Measurements from ENCODE around the gene RPS6KA5.

The RPS6KA5 gene

DNA sequence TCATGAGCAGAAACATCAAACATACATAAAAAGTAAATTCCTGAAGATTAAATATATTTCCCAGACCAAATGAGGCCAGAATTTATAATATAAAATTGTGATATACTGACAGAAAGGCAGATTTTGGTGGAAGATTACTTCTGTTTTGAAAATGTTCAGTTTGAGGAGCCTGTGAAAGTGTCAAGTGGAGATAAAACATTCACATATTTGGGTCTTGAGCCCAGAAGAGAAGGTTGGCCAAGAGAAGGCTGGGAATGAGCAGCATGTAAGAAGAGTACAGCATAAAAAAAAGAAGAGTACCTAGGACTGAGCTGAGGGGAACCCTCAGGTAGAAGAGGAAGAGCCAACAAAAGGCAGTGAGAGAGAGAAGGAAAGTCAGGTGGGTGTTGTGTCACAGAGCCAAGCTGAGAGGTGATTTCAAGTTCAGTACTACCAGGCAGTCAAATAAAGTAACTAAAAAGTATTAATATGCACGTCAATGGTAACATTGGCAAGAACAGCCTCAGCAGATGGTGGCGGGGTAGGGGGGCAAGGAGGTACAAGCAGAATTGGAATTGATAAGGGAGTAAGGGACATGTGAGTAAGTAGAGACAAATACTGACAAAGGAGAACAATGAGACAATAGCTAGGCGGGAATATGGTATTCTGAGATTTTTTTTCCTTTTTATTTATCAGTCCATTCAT lies 123.5 kb downstream of the RPS6KA5 start:
- H3K27me3 Mint-ChIP-seq (ENCODE audit: low read depth), result peaks cover 4% of the 10 kb centered on the region
- peaks cover 36% of the 10 kb centered on the region for H3K9me3 Mint-ChIP-seq
- TF ChIP-seq, protein P1, sequence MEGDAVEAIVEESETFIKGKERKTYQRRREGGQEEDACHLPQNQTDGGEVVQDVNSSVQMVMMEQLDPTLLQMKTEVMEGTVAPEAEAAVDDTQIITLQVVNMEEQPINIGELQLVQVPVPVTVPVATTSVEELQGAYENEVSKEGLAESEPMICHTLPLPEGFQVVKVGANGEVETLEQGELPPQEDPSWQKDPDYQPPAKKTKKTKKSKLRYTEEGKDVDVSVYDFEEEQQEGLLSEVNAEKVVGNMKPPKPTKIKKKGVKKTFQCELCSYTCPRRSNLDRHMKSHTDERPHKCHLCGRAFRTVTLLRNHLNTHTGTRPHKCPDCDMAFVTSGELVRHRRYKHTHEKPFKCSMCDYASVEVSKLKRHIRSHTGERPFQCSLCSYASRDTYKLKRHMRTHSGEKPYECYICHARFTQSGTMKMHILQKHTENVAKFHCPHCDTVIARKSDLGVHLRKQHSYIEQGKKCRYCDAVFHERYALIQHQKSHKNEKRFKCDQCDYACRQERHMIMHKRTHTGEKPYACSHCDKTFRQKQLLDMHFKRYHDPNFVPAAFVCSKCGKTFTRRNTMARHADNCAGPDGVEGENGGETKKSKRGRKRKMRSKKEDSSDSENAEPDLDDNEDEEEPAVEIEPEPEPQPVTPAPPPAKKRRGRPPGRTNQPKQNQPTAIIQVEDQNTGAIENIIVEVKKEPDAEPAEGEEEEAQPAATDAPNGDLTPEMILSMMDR (IDR thresholded peaks at IDR 0.05; ENCODE audit: unreplicated experiment in 3 of 3), result no peak
- H3K4me1 Mint-ChIP-seq, result no peaks in the 10 kb centered on the region
- H3K36me3 Mint-ChIP-seq (ENCODE audit: low read depth), result peaks cover 47% of the 10 kb centered on the region
- H3K27ac Mint-ChIP-seq, result no peak overlapping the region
- H3K4me3 Mint-ChIP-seq, result no peak overlapping the region

DNA sequence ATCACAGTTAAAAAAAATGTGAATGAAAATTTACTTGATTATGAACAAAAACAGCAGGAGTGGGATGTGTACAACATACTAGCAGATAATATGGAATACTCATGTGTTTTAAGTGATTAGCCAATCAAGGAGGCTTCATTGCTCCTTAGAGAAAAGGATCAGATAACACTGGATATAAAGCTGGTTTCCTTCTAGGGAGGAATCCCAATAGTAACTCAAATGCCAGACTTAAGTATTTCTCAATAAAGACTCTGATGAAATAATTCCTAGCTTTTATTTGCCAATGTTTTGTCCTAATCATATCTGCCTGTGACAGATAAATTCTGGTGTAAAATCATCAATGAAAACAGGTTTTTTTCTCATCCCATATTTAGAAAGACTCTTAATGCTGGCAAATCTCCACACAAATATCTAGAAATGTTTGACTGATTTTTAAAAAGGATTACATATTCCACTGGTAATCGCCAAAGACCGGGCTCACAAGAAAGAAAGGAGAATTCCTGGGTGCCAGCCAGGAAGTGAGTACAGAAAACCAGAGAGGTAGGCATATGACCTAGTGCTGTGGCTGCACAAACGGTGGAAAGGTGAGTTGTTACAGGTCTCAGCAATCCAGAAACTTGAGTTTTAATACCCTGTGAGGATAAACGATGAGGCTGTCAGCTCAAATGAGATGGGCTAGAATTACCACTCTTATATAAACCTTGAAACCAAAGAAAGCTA lies 135.7 kb downstream of the RPS6KA5 start:
- Mint-ChIP-seq H3K9me3 (no peaks in the 10 kb centered on the region), H3K4me3 (no peak overlapping the region), H3K27ac (no peak overlapping the region), H3K4me1 (no peaks in the 10 kb centered on the region), H3K36me3 (ENCODE audit: low read depth) (no peaks in the 10 kb centered on the region), H3K27me3 (ENCODE audit: low read depth) (no peaks in the 10 kb centered on the region)
- TF ChIP-seq, protein P1 (IDR thresholded peaks at IDR 0.05; ENCODE audit: unreplicated experiment in 3 of 3), result no peak

DNA sequence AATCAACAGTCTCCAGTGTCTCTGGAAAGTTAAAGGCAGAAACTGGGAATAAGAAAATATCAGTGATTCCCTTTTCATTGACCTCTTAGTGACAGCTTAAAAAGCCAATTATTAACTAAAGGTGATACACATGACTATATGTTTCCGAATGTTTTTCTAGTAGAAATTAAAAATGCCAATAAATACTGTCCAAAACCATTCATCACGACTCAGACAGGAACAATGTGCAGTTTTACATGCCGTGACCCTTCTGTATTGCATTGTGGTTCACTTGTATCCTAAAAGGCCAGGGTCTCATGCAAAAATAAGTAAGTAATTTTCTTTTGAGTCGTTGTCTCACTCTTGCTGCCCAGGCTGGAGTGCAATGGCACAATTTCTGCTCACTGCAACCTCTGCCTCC lies 138.3 kb downstream of the RPS6KA5 start:
- Mint-ChIP-seq H3K4me3 (no peak overlapping the region), H3K4me1 (no peaks in the 10 kb centered on the region), H3K36me3 (ENCODE audit: low read depth) (peaks cover 11% of the 10 kb centered on the region), H3K27me3 (ENCODE audit: low read depth) (no peaks in the 10 kb centered on the region), H3K27ac (no peak overlapping the region), H3K9me3 (no peaks in the 10 kb centered on the region)
- TF ChIP-seq, protein P1 (IDR thresholded peaks at IDR 0.05; ENCODE audit: unreplicated experiment in 3 of 3), result no peak

DNA sequence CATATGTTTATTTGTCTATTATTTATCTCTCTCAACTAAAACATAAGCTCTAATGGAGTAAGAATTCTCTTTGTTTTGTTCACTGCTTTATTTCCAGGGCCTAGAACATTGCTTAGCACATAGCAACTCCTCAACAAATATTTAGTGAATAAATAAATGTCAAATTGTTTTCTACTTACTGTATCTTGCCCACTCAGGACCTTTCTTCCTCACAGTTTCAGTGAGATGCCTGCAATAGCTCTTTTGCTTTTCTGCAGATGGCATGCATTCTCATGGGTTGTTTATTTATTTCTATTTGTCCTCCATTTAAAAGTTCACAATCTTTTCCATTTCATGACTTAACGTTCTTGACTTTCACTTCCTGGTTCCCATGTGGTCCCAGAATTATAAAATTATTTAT lies 149.3 kb downstream of the RPS6KA5 start:
- TF ChIP-seq, protein P1 (IDR thresholded peaks at IDR 0.05; ENCODE audit: unreplicated experiment in 3 of 3), result no peak
- Mint-ChIP-seq H3K9me3 (no peaks in the 10 kb centered on the region), H3K4me1 (no peaks in the 10 kb centered on the region), H3K27ac (no peak overlapping the region), H3K4me3 (no peak overlapping the region), H3K36me3 (ENCODE audit: low read depth) (no peaks in the 10 kb centered on the region), H3K27me3 (ENCODE audit: low read depth) (no peaks in the 10 kb centered on the region)

DNA sequence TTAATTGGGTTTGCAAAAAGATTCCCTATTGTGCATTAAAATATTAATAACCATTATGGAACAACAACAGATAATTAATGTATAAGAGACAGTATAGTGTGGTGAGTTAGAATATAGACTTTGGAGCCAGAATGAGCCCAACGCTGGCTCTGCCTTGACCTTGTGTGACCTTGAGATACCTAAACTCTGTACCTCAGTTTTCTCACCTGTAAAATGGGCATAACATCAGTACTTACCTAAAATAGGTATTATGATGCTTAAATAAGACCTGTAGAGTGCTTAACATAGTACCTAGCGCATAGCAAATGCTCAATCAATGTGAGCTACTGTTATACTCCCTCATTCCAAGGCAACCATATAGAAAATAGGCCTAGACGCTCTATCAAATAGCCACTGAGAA lies 153.3 kb downstream of the RPS6KA5 start:
- Mint-ChIP-seq H3K9me3 (no peaks in the 10 kb centered on the region), H3K4me1 (no peaks in the 10 kb centered on the region), H3K27ac (no peak overlapping the region), H3K36me3 (ENCODE audit: low read depth) (no peaks in the 10 kb centered on the region), H3K4me3 (no peak overlapping the region), H3K27me3 (ENCODE audit: low read depth) (no peaks in the 10 kb centered on the region)
- TF ChIP-seq, protein P1 (IDR thresholded peaks at IDR 0.05; ENCODE audit: unreplicated experiment in 3 of 3), result no peak

DNA sequence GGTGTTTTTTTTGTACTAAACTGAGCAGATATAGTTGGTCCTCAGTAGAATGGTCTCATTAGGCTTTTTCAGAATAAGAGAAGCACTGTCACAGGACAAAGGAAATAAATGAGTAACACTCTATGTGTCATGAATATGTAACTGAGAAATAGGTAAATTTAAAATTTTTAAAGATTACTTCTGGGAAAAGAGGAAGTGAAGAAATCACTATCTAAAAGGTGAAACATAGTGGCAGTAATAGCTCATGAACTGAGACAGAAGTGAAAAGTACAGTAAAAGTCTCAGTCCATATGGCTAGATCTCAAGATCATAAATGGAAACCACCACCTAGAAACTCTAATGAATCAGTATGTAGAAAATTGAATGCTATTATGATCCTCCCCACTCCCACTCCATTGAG lies 154.9 kb downstream of the RPS6KA5 start:
- Mint-ChIP-seq H3K9me3 (no peaks in the 10 kb centered on the region), H3K4me1 (no peaks in the 10 kb centered on the region), H3K4me3 (no peak overlapping the region), H3K27me3 (ENCODE audit: low read depth) (no peaks in the 10 kb centered on the region), H3K36me3 (ENCODE audit: low read depth) (no peaks in the 10 kb centered on the region), H3K27ac (no peak overlapping the region)
- TF ChIP-seq, protein P1 (IDR thresholded peaks at IDR 0.05; ENCODE audit: unreplicated experiment in 3 of 3), result no peak

Data from nephron (organoid).